NCI-H187 treated with DMSO at 0.1 percent for 48 hours (cell line): ENCODE measurements around the gene NEURL1B.
A peak's percentile ranks its signal among the peaks of the same experiment; 100 is the strongest.

Experiments used
- DNase-seq: peaks from one replicate; lab custom pipeline; 2025; lab: John Stamatoyannopoulos, UW

The NEURL1B gene

DNA sequence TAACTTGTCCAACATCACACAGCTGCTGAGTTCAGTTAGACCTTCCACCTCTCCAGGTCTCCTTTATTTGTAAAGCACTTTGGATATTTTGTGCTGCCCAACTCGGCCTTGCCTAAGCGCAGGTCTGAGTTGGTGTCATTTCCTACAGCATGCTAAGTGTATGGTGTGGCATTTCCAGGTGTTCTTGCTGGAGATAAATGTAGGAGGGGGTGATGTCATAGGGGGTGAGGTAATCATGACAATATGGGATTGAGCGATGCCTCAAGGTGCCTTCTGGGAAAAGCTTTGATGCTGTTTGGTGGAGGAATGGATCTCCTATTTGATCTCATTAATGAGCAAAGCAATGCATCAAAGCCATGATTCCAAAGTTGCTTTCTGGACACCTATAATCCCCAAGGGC lies 32.3 kb upstream of the NEURL1B start:
- DNase-seq = no peak

DNA sequence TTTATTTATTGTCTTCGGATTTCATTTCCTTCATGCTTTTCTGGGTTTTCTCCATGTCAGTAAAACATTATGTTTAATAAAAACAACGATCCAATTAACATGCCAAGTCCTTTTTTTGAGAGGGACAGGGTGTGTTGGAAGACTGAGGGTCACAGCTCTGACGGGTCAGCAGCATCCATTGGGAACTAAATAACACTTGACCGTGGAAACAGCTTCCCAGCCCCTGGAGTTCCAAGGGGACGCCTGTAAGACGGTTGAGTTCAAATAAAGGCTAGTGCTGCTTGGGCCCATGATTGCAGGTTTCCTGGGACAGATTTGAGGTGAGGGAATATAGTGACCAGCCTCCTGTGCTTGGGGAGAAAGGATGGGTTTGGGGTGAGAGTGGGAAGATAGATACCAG lies 30.4 kb upstream of the NEURL1B start:
- DNase-seq = no peak

DNA sequence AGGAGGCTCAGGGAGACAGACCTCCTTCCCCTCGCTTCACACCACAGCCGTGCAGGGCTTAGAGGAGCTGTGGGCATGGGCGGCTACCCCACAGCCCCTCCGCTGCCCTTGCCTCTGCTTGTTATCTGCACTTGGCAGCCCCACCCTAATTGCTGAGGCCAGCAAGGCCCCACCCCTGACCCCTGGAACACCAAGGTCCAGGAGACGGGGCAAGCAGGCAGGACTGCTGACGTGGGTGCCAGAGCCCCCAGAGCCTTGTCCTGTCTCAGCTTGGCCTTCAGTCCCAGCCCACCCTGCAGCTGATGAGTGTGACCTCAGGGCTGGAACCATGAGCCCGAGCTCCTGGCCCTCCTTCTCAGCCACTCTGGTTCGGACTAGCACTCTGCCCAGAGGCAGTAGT lies 29.1 kb upstream of the NEURL1B start:
- DNase-seq = no peak

DNA sequence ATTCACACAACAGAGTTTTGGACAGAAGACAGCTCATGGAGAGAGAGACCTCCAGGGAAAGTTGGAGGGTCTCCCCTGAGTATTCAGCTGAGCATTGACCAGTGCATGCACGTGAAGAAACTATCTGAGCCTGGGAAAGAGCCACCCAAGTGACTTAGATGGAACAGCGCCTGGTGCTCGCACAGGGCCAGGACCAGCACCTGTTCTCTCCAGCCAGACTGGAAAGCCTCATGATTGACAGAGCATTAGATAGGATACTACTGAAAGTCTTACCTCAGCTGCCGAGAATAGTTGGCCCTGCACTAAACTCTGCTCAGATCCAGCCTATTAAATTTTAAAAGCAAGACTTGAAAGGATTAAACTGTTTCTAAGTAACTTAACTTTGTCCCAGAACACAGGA lies 28.3 kb upstream of the NEURL1B start:
- no peak for DNase-seq

DNA sequence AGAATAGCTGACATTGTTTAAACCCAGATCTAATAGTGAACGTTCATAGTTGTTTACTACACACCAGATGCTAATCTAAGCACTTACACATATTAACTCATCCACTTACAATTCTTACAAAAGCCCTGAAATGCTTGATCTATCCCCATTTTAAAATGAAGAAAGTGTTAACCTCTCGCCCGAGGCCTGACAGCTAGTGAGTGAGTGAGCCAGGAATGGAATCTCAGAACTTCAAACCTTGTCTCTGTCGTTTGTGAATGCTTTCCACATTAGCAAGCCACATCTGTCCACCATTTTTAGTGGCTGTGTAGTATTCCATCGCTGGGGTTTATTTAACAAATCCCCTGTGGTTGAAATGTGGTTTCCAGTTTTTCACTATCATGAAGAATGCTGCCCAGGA lies 24.9 kb upstream of the NEURL1B start:
- no peak for DNase-seq

DNA sequence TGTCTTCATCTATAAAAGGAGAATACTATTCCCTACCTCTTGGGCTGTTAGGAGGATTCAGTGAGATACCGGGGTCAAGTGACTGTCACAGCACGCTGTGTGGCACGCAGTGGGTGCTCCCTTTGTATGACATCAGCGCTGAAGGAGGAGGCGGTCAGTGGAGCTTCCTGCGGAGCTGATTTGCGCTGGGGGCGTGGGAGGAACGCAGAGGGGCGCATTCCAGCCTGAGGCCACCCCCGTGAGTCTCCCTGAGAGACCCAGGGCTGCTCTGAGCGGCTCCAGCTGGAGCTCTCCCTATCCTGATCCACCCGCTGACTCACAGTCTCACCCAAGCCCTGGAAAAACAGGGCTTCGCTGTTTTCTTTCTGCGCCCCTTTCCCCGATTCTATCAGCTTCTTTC lies 24.3 kb upstream of the NEURL1B start:
- DNase-seq = no peak

DNA sequence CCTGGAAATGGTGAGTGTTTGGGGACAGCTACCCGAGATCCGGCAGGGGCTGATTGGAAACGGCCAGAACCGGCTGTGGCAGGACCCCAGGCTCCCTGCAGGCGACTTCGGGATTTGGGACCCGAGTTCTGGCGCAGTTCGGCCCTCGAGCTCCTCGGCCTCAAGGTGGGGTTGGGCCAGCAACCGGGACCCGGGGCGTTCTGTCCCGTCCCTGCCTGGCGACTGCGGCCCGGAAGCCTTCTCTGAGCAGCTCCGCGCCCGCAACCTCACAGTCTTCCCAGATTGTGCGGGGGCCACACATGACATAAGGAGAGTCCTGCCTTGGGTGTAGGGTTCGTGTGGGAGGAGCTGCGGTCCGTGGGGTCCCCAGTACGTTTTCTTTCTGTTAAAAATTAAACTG lies 23.2 kb upstream of the NEURL1B start:
- DNase-seq = no peak

DNA sequence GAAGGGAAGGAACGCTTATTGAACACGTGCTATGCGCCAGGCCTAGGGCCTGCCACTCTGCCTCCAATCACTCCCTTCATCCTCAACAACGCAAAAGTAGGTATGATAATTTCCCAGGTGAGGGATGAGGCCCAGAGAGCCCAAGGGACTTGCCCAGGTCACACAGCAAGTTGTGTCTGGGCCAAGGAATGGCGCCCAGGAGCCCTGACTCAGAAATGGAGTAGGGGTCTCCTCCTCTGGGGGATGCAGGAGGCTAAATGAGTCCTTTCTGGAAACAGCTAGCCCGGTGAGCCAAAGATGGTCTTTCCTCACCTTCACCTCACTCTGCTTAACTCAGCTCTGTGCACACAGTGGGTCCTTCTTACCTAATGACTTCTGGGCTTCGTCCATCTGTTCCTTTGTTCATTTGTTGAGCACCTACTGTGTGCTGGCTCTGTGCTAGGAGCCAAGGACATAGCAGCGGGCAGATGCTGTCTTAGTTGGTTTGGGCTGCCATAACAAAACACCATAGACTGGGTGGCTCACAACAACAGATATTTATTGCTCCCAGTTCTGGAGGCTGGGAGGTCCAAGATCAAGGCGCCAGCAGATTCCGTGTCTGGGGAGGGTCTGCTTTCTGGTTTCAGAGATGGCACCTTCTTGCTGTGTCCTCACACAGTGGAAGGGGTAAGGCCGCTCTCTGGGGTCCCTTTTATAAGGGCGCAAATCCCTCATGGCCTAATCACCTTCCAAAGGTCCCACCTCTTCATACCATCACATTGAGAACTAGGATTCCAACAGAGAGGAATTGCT lies 22.3 kb upstream of the NEURL1B start:
- DNase-seq = no peak

DNA sequence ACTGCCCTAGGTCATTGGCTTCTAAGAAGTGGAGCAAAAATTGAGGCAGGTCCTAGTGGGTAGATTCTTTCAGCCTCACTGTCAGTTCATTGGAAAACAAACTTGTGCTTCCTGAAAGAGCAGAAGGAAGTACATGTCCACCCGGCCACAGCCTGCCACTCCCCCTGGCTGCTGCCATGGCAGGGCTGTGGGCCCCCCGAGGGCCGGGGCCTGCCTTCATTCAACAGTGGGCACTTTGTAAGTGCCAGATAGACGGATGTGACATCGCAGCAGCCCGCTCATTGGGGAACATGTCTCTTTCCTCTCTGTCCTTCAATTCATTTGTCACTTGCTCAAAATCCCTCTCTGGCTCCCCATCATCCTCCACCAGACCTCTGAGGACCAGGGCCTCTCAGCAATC lies 20.6 kb upstream of the NEURL1B start:
- DNase-seq = no peak

DNA sequence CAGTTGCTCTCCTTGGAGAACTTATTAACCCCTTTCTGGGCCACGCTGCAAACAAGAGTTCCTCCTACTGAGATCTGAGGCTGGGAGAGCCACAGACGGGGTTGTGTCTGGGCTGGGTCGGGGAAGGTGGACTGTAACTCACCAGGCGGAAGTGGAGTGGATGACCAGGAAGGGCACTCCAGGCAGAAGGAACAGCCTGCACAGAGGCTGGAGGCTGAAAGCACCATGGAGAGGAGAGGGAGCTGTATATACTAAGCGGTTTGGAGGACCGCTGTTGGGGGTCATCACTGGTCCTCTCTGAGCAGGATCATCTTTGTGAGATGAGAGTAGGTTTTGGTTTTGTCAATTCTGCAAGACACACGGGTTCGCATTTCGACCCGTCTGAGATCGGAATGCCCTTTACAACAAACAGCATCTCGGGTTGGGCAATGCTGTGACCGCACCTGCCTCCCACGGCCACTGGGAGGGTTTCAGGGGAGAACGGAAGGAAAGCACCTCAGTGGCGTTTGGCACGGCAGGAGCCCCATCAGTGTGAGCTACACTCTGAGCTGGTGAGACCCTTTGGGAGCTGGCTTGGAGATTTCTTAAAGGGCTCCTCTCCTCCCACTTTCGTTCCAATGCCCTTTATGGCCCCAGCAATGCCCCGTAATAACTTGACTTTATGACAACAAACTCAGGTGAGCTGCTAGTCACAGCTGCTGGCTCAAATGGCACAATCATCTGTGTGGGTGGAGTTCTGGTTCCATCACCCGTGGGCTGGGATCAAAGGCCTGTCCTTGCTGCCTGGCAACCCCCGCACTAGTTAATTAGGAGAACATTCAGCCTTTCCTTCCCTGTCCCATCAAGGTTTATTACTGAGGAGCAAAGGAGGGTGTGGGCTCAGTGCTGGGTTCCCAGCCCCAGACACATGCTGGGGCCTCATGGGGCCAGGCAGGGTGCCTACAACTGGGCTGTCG lies 18.7 kb upstream of the NEURL1B start:
- no peak for DNase-seq

DNA sequence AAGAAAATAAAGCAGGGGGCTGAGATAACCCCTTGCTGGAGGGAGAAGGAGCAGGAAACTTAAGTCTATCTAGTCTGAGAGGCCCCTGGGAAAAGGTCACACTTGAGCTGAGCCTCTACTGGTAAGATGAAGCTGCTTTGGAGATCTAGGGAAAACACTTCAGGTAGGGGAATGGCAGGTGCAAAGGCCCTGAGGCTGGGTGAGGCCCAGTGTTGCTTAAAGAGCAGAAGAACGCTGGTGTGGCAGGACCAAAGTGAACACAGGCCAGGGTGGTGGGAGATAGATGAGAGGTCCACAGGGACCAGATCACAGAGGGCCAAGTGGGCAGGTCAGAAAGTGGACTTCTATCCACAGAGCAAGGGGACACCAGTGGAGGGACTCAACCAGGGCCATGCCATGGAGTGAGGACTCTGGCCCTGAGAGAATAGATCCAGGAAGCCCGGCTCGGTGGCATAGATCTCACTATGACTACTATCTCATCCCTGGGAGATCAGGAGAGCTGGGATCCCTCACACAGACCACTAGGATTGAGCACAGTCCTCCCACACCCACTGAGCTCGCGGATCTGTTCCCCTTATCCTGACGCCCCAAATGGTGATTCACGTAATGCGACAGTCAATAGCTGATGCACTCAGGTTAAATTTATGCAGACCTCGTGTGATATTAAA lies 17.6 kb upstream of the NEURL1B start:
- no peak for DNase-seq

DNA sequence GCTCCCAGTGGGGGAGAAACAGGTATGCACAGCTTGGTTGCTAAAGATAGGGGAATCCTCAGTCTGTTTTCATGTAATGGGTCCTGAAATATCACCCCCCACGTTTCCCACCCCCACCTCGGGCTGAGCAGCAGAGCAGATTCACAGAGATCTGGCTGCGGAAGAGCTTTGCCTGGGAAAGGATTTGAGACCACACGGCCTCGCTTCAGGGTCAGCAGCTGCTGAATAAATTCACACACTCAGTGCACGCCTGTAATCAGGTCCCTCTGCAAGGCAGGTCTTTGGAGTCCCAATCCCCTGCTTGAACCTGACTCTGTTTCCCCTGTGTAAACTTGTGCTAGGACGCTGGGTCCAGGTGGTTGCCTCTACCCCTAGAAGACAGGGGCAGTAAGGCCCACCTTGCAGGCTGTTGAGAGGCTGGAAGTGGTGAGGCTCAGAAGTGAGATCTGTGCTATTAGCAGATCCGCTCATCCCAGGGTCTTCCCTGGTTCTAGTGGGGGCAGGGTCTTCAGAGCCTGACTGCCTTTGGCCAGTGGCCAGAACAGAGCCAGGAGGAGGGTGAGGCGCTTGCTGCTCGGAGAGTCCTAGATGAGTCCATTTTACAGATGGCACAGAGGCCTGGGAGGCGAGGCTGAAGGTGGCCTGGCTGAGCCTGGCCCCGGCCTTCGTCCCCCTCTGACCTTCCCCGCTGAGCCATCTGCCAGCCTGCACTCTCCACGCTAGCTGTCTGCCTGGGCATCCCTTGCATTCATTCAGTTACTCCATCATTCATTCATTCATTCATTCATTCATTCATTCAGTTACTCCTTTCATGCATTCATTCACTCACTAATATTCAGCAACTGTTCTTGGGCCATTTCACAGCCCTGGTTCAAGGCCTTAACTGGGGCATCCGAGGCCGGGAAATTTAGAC lies 16.7 kb upstream of the NEURL1B start:
- DNase-seq = no peak

DNA sequence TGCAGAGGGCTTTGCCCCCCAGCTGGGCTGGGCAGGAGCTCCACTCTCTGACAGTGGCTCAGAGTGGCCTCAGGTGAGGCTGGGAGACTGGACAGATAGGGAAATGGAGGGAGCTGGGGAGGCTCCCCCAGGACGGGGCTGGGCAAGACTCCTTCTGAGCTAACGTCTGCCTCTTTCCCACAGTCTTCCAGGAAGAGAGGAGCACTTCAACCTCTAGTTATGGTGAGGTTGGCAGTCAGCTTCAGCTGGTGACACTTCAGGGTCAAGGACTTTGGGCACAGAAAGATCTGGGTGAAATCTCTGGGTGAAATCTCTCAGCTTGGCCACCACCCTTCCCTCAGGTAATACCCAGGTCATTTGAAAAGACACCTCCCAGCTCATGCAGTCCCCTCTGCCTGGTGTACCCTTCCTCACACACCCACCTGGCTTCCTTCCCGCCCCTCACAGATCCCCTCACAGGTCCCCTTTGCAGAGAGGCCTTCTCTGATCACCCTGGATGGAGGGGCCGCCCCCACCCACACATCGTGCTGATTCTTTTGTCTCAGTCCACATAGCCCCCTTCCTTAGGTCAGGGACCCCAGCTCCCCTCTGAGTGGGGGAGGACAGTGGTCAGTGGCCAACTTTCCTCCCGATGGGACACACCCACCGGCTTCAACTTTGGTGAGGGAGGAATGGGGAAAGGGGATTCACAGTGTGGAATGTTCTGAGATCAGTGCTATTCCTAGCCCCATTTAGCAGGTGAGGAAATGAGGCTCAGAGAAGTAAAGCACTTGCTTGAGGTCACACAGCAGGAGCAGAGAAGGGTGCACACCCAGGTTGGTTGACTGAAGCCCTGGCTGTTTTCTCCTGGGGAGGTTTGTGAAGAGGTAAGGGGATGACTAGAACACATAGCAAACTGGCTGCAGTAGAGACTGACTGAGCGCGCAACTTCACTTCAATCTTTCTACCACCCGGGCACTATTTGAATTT lies 15.8 kb upstream of the NEURL1B start:
- no peak for DNase-seq

DNA sequence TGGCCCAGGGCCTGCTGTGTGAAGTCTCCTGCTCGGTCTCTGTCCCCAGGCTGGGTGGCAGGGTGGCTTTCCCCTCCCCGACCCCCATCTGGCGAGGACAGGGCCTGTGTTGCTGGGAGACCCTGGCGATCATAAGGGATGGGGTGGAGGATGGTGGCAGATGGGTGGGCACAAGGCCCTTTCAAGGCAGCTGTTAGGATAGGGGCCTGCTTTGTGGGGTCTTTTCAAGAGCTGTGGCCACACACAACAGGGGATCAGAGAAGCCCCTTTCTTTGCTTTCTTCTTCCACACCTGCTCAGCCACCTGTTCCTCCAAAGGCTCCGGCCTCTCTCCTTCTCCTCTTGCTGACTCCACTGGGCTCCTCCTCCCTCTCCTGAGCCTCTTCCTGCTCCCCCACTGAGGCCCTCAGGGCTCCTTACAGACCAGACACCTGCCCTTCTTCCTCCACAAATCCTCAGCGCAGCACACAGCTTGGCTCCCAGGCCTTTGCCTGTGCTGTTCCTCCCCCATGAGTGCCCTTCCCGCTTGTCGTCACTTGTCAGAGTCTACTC lies 15.0 kb upstream of the NEURL1B start:
- DNase-seq = no peak

DNA sequence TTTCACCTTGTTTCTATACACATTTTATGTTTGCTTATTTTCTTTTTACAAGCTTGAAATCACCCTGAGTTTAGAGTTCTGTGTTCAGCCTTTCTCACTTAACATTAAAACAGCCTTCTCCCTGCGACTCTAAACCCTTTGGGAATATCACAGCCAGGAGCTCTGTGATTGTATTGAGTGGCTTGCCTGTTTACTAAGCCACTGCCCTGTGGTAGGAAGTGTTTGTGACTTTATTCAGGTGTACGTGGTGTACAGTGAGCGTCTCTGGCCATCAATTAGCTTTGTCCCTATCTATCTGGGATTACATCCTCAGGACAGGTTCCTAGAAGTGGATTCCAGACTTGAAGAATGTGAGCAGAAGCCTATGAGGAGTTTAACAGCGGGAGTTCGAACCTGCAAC lies 11.0 kb upstream of the NEURL1B start:
- no peak for DNase-seq

DNA sequence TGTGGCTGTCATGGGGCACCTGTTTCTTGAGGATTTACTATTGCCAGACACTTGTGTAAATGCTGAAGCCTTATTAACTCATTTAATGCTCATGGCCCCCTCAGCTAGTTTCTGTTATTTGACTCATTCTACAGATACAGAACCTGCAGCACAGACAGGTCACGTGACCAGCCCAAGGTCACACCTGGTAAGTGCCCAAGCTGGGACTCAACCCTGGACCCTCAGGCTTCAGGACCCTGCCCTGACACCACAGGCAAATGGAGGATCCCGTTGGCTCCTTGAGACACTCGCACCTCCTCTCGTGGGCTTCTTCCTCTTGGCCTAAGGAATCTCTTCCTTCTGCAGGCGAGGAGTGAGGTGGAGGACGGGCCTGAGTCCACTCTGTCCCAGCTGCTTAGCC lies 10.6 kb upstream of the NEURL1B start:
- DNase-seq = no peak

DNA sequence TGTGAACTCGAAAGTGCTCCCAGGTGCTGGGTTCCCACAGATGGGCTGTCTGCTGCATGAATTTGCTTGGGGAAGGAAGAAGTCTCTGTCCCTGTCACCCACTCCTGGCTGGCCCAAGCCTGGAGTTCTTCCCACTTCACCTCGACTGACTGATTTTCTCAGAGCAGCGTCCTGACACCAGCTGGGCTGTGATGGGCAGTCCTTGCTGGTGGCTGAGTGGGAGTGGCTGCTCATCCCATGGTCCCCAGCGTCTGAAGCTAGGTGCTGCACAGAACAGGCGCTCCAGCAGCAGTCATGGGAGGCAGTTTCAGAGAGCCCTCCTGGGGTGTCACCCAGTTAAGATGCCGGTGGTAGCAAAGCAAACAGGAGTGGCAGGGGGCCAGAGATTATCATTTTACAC lies 10.1 kb upstream of the NEURL1B start:
- DNase-seq = peak; percentile 15

DNA sequence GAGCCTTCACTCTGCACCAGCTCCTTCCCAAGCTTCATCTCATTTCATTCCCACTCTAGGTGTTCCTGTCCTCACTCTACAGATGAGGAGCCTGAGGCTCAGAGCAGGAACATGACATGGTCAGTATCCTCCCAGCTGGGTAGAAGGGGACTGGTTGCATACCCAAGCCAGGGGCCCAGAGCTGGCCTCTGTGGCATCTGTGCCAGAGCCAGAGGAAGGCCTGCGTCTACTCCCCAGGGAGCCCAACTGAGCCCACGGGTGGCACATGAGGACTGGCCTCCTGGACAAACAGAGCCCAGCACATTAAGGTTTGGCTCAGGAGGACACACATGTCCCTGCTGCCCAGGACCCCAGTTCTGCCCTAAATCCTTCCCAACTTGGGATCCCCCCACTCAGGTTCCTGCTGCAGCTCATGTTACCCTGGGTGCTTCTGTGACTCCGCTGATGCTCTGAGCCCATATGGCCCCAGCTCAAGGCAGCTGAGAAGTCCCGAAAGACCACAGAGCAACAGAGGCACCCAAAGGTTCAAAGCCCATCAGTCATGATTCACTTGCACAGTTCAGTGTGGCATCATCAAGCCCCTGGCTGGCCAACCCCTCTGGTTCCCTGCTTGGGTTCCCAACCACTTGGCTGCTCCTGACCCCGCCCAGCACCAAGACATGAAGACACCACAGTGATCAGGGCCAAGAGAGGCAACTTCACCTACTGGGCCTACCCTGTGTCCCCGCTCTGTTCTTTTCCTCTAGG lies 8.5 kb upstream of the NEURL1B start:
- DNase-seq = no peak

DNA sequence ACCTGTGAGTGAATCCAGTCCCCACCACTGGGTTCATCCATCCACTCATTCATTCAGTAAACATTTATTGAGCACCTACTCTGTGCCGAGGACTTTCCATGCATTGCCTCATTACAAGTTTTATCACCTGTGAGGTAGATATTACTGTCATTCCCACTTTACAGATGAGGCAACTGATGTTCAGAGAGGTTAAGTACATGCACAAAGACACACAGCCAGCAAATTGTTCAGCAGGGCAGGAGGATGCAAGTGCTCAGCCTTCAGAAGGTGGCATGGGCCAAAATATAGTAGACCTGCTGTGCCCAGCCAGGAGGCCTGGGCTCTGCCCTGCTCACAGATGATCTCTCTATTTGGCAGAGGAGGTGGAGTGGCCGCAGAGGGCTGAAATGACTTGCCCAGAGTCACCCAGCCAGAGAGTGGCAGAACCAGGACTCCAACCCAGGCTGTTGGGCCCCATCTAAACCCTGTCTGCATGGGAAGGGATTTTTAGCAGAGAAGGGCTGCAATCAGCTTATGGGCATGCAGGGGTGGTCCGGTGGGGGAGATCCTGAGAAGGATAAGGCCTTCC lies 7.6 kb upstream of the NEURL1B start:
- DNase-seq = no peak
